IMR-90 (cell line): Measurements from ENCODE around the gene PPP3CA. TPM values are rescaled to one million over a fixed set of nuclear protein-coding genes. Genes with fewer than 3 reads are reported as not detected.

ENCODE experiments used
- ATAC-seq: fragments of 200-7000 bp; cut with Tn5 transposase; 2 replicates; pipeline ENCODE4 v1.9.1; 2020; ENCODE audit warnings: low read depth, mild to moderate bottlenecking, moderate library complexity
- BruUV-seq: library from RNA; stranded (reverse); fragments of 400-500 nt; replicated peaks from 2 replicates; lab custom pipeline; 2021; lab: Mats Ljungman, UMichigan
- CTCF ChIA-PET: fragments of 300-600 bp; formaldehyde crosslinking; extraction: SDS; loops from one replicate; lab custom pipeline; 2021; ENCODE audit warnings: antibody characterized with exemption; lab: Yijun Ruan, JAX
- POLR2A ChIA-PET: fragments of 300-600 bp; sonication (Branson Sonifier 250); formaldehyde crosslinking; loops from one replicate; lab custom pipeline; 2022; ENCODE audit warnings: antibody characterized with exemption; ENCODE audit not compliant: unreplicated experiment; lab: Charles Lee
- DNase-seq: peaks from one replicate; pipeline ENCODE4 v3.0.0; 2013
- H2AFZ ChIP-seq: replicated peaks from 2 replicates; pipeline ENCODE3; 2013; ENCODE audit warnings: low read length, mild to moderate bottlenecking; ENCODE audit not compliant: poor library complexity
- H2AK5ac ChIP-seq: 2 replicates; pipeline ENCODE4 v1.6.1; 2013; ENCODE audit warnings: low read depth, low read length, inconsistent platforms
- H2AK9ac ChIP-seq: replicated peaks from 2 replicates; pipeline ENCODE3; 2013; ENCODE audit warnings: mild to moderate bottlenecking, low read depth, low read length, moderate library complexity; ENCODE audit not compliant: poor library complexity
- H2BK120ac ChIP-seq: 2 replicates; pipeline ENCODE4 v1.6.1; 2013; ENCODE audit warnings: low read depth, low read length, inconsistent platforms
- H2BK15ac ChIP-seq: 3 replicates; pipeline ENCODE4 v1.6.1; 2013; ENCODE audit warnings: low read depth, low read length, inconsistent platforms
- H2BK20ac ChIP-seq: 2 replicates; pipeline ENCODE4 v1.6.1; 2013; ENCODE audit warnings: low read depth, mild to moderate bottlenecking, inconsistent platforms, low read length, moderate library complexity
- H2BK5ac ChIP-seq: 2 replicates; pipeline ENCODE4 v1.6.1; 2013; ENCODE audit warnings: mild to moderate bottlenecking, low read depth, low read length, inconsistent platforms; ENCODE audit not compliant: poor library complexity, severe bottlenecking
- H3K14ac ChIP-seq: replicated peaks from 2 replicates; pipeline ENCODE4 v1.6.1; 2013; ENCODE audit warnings: low read depth, low read length, inconsistent platforms
- H3K18ac ChIP-seq: 2 replicates; pipeline ENCODE4 v1.6.1; 2013; ENCODE audit warnings: low read depth, low read length, control low read depth
- H3K23ac ChIP-seq: 2 replicates; pipeline ENCODE4 v1.6.1; 2013; ENCODE audit warnings: low read depth, low read length, inconsistent platforms
- H3K27ac ChIP-seq: 2 replicates; pipeline ENCODE4 v1.5.1; 2013; ENCODE audit warnings: mild to moderate bottlenecking, control low read depth, low read length; ENCODE audit not compliant: insufficient read depth
- H3K27me3 ChIP-seq: 2 replicates; pipeline ENCODE4 v1.6.1; 2013; ENCODE audit warnings: low read length; ENCODE audit not compliant: control insufficient read depth, insufficient read depth
- H3K36me3 ChIP-seq: 2 replicates; pipeline ENCODE4 v1.6.1; 2013; ENCODE audit warnings: low read length, mixed read lengths; ENCODE audit not compliant: control insufficient read depth, insufficient read depth
- H3K4ac ChIP-seq: 2 replicates; pipeline ENCODE4 v1.6.1; 2013; ENCODE audit warnings: low read depth, low read length, inconsistent platforms
- H3K4me1 ChIP-seq: 2 replicates; pipeline ENCODE4 v1.6.1; 2013; ENCODE audit warnings: low read length, mixed read lengths; ENCODE audit not compliant: control insufficient read depth, insufficient read depth
- H3K4me2 ChIP-seq: 2 replicates; pipeline ENCODE4 v1.6.1; 2013; ENCODE audit warnings: low read depth, mild to moderate bottlenecking, control low read depth, low read length, moderate library complexity
- H3K4me3 ChIP-seq: 2 replicates; pipeline ENCODE4 v1.5.1; 2013; ENCODE audit warnings: low read depth, mild to moderate bottlenecking, control low read depth, low read length, moderate library complexity; ENCODE audit not compliant: insufficient read depth
- H3K56ac ChIP-seq: 2 replicates; pipeline ENCODE4 v1.6.1; 2013; ENCODE audit warnings: low read length, inconsistent platforms; ENCODE audit not compliant: insufficient read depth; ENCODE audit errors: extremely low read depth
- H3K79me1 ChIP-seq, 2 experiments: 2 replicates each; pipeline ENCODE4 v1.6.1; 2013; ENCODE audit warnings: low read length in 2 of 2, inconsistent platforms in 1 of 2, low read depth in 1 of 2
- H3K9ac ChIP-seq: 2 replicates; pipeline ENCODE4 v1.6.1; 2013; ENCODE audit warnings: low read depth, low read length, control low read depth
- H3K9me1 ChIP-seq: 2 replicates; pipeline ENCODE4 v1.6.1; 2013; ENCODE audit warnings: low read length, inconsistent platforms; ENCODE audit not compliant: insufficient read depth
- H3K9me3 ChIP-seq: 2 replicates; pipeline ENCODE4 v1.6.1; 2013; ENCODE audit warnings: low read length; ENCODE audit not compliant: control insufficient read depth, insufficient read depth
- H4K20me1 ChIP-seq: 2 replicates; pipeline ENCODE4 v1.6.1; 2013; ENCODE audit warnings: low read length, inconsistent platforms; ENCODE audit not compliant: insufficient read depth
- H4K5ac ChIP-seq: 2 replicates; pipeline ENCODE4 v1.6.1; 2013; ENCODE audit warnings: mild to moderate bottlenecking, low read depth, low read length, control low read depth
- H4K8ac ChIP-seq, 2 experiments: 2 replicates each; pipeline ENCODE4 v1.6.1; 2013; ENCODE audit warnings: low read depth in 2 of 2, low read length in 2 of 2, control low read depth in 1 of 2, inconsistent platforms in 1 of 2
- H4K91ac ChIP-seq: 2 replicates; pipeline ENCODE4 v1.6.1; 2013; ENCODE audit warnings: low read depth, low read length, inconsistent platforms; ENCODE audit not compliant: insufficient read depth
- BHLHE40 ChIP-seq: fragments of 150-350 bp; IDR thresholded peaks from 2 replicates; pipeline ENCODE4 v1.6.1; 2016; ENCODE audit warnings: mild to moderate bottlenecking, low read depth, low read length
- CEBPB ChIP-seq: IDR thresholded peaks from 2 replicates; pipeline ENCODE4 v1.6.1; 2012; ENCODE audit warnings: low read depth, low read length, improper control_type of control experiment
- CHD1 ChIP-seq: IDR thresholded peaks from 2 replicates; pipeline ENCODE4 v1.6.1; 2012; ENCODE audit warnings: low read depth, low read length, improper control_type of control experiment
- CTCF ChIP-seq: conservative IDR thresholded peaks from 2 replicates; pipeline ENCODE4 v1.5.1; 2012; ENCODE audit warnings: mild to moderate bottlenecking, low read depth, low read length, improper control_type of control experiment
- FOS ChIP-seq: fragments of 150-350 bp; IDR thresholded peaks from 2 replicates; pipeline ENCODE4 v1.6.1; 2016; ENCODE audit warnings: low read depth, low read length
- MAFK ChIP-seq: IDR thresholded peaks from 2 replicates; pipeline ENCODE4 v1.6.1; 2012; ENCODE audit warnings: low read depth, low read length, improper control_type of control experiment
- MAZ ChIP-seq: IDR thresholded peaks from 2 replicates; pipeline ENCODE4 v1.6.1; 2012; ENCODE audit warnings: low read depth, mild to moderate bottlenecking, low read length, improper control_type of control experiment, moderate library complexity, borderline replicate concordance
- MXI1 ChIP-seq: IDR thresholded peaks from 2 replicates; pipeline ENCODE4 v1.6.1; 2012; ENCODE audit warnings: low read depth, mild to moderate bottlenecking, low read length, moderate library complexity, borderline replicate concordance
- POLR2A ChIP-seq: IDR thresholded peaks from 2 replicates; pipeline ENCODE4 v1.6.1; 2012; ENCODE audit warnings: mild to moderate bottlenecking, low read depth, low read length
- RAD21 ChIP-seq: IDR thresholded peaks from 2 replicates; pipeline ENCODE4 v1.6.1; 2012; ENCODE audit warnings: low read length, improper control_type of control experiment
- RCOR1 ChIP-seq: IDR thresholded peaks from 2 replicates; pipeline ENCODE4 v1.6.1; 2012; ENCODE audit warnings: mild to moderate bottlenecking, low read length, improper control_type of control experiment; ENCODE audit not compliant: insufficient replicate concordance
- SMC3 ChIP-seq: fragments of 150-350 bp; IDR thresholded peaks from 2 replicates; pipeline ENCODE4 v1.6.1; 2016; ENCODE audit warnings: low read depth, mild to moderate bottlenecking, antibody characterized with exemption, low read length, moderate library complexity
- USF2 ChIP-seq: fragments of 150-350 bp; IDR thresholded peaks from 2 replicates; pipeline ENCODE4 v1.6.1; 2017; ENCODE audit warnings: mild to moderate bottlenecking, antibody characterized with exemption, low read length, low read depth
- dilution Hi-C: fragments of 300-500 bp; cut with HindIII; formaldehyde crosslinking; loops from one replicate; pipeline ENCODE4 v1.14.3; 2018; ENCODE audit warnings: low sequenced_read_pairs; ENCODE audit not compliant: unreplicated experiment
- in situ Hi-C: fragments of 300-500 bp; cut with MboI; formaldehyde crosslinking; loops from 3 replicates; pipeline ENCODE4 v1.14.3; 2019; ENCODE audit warnings: low sequenced_read_pairs, inconsistent platforms, mixed read lengths
- intact Hi-C: fragments of 100-400 bp; cut with micrococcal nuclease; formaldehyde crosslinking; loops from 2 replicates; pipeline ENCODE4 v1.10.0; 2022
- polyA plus RNA-seq, 3 experiments: library from polyadenylated mRNA; depleted of rRNA; stranded (reverse); fragments of >200 nt; gene quantifications; 2 replicates each; pipeline ENCODE4 v1.2.3, GENCODE V29; 2012; ENCODE audit warnings: low replicate concordance in 1 of 3
- total RNA-seq: library from RNA; depleted of rRNA; stranded (reverse); fragments of >200 nt; gene quantifications from 2 replicates; pipeline ENCODE4 v1.2.3, GENCODE V29; 2012

The PPP3CA gene
- total and polyA plus RNA-seq, 2 of the 4 experiments (the other 2 are of a cell fraction): 14.5 to 48.6 TPM

- no peak overlapping the region for H3K18ac ChIP-seq
- no peaks in the 10 kb centered on the region for H3K4me1 ChIP-seq
- H3K9ac ChIP-seq: no peak overlapping the region
- no peaks in the 10 kb centered on the region for H3K36me3 ChIP-seq
- H3K27me3 ChIP-seq: no peaks in the 10 kb centered on the region
- peaks cover 3% of the 10 kb centered on the region; the same call in 1 of the 2 replicates for H4K20me1 ChIP-seq
- H2AK9ac ChIP-seq: no peak overlapping the region
- H3K4me3 ChIP-seq: no peak overlapping the region
- ATAC-seq: no peak
- no peak overlapping the region for H2BK15ac ChIP-seq
- H2AK5ac ChIP-seq: no peak overlapping the region
- no peak overlapping the region for H3K56ac ChIP-seq
- peaks cover 11 to 23% of the 10 kb centered on the region in 2 experiments; a peak in 1 of 4 replicates for H3K79me1 ChIP-seq
- no peak overlapping the region for H3K14ac ChIP-seq
- POLR2A ChIA-PET: no interaction called here
- CTCF ChIA-PET: interaction anchor here (0.6 kb wide), 1 partner anchor 1978 kb away, joined by 3 read pairs; no protein-coding TSS in a partner anchor
- H2BK20ac ChIP-seq: no peak overlapping the region
- no peak overlapping the region for H4K5ac ChIP-seq
- H2BK120ac ChIP-seq: no peak overlapping the region
- no peaks in the 10 kb centered on the region; the same call in 1 of the 2 replicates for H3K9me1 ChIP-seq
- TF ChIP-seq CEBPB: no peak
- no peak for TF ChIP-seq MAFK
- TF ChIP-seq CHD1: no peak
- TF ChIP-seq FOS: no peak
- no peak for TF ChIP-seq MXI1
- no peak for TF ChIP-seq POLR2A
- no peak for TF ChIP-seq CTCF
- no peak for TF ChIP-seq RCOR1
- no peak for TF ChIP-seq RAD21
- TF ChIP-seq BHLHE40: no peak
- no peak for TF ChIP-seq MAZ
- TF ChIP-seq SMC3: no peak
- no peak for TF ChIP-seq USF2
- no peak overlapping the region for H3K23ac ChIP-seq
- no peak overlapping the region for H4K8ac ChIP-seq
- no peak overlapping the region for H3K4ac ChIP-seq
- dilution Hi-C loops (no loop called here), in situ Hi-C loops (no loop called here), intact Hi-C loops (no loop called here)
- H3K4me2 ChIP-seq: no peak overlapping the region
- H3K27ac ChIP-seq: no peak overlapping the region
- H2AFZ ChIP-seq: no peak overlapping the region
- H3K9me3 ChIP-seq: no peaks in the 10 kb centered on the region
- no peak overlapping the region for H4K91ac ChIP-seq
- BruUV-seq: no TSS peak
- no peak for DNase-seq
- no peak overlapping the region for H2BK5ac ChIP-seq
Measured at GRCh38 chr4:101122019-101122418, 225.3 kb downstream of the PPP3CA start.
